GM18867 (cell line): ENCODE measurements around the gene MAGEB4.
"Not testable (repeated sequence)": the region's sequence is repeated elsewhere in the genome, so short reads cannot be mapped to it uniquely, and the experiment has no call there.

ENCODE experiments used
- ATAC-seq: cut with Tn5 transposase; IDR thresholded peaks from one replicate; pipeline ENCODE4 v1.9.1; 2021; ENCODE audit warnings: mild to moderate bottlenecking, moderate library complexity; ENCODE audit not compliant: unreplicated experiment

Gene MAGEB4, protein sequence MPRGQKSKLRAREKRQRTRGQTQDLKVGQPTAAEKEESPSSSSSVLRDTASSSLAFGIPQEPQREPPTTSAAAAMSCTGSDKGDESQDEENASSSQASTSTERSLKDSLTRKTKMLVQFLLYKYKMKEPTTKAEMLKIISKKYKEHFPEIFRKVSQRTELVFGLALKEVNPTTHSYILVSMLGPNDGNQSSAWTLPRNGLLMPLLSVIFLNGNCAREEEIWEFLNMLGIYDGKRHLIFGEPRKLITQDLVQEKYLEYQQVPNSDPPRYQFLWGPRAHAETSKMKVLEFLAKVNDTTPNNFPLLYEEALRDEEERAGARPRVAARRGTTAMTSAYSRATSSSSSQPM

DNA sequence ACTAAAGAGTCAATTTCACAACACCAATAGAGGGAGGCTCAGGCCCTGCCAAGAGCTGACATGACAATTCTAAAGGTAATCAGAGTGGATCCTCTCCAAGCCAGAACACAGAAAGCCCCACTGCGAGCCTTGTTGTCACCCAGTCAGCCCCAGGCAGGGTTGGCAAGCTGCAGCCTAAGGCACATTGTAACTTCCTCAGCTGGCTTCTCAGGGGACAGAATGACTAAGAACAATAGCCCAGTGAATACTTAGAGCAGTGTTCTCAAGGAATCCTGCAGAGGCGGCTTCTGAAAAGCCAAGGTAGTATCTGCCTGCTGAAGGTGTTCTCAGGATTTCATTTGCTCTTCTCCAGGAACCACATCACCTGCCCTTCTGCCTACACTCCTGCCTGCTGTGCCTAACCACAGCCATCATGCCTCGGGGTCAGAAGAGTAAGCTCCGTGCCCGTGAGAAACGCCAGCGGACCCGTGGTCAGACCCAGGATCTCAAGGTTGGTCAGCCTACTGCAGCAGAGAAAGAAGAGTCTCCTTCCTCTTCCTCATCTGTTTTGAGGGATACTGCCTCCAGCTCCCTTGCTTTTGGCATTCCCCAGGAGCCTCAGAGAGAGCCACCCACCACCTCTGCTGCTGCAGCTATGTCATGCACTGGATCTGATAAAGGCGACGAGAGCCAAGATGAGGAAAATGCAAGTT lies at the start of gene MAGEB4:
TSS of gene MAGEB4 (plus strand) at position 277 of the 692 bp plus-strand sequence. CDS start at position 413, 136 bp downstream.
- ATAC-seq = peak; percentile 52

DNA sequence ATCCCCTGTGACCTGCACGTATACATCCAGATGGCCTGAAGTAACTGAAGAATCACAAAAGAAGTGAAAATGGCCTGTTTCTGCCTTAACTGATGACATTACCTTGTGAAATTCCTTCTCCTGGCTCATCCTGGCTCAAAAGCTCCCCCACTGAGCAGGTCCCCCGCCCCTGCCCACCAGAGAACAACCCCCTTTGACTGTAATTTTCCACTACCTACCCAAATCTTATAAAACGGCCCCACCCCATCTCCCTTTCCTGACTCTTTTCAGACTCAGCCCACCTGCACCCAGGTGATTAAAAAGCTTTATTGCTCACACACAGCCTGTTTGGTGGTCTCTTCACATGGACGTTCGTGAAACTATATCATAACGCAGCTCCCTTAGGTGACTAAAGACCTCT lies 47.9 kb upstream of the MAGEB4 start:
- not testable (repeated sequence) for ATAC-seq

DNA sequence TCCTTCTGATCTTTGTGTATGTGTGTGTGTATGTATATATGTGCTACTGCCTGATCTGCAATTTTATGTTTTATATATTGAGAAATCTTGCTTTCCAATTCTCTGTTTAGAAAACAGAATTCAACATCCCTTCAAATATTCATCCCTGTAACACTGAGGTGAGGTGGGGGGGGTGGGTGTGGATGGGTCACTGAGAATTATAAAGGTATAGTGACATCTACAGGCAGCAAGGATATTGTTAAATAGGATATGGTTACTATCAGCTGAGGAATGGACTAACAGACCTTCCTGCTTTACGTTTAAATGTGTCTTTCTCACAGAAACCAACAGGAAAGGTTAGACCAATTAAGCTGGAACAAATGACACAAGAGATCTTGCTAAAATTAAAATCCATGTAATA lies 45.5 kb upstream of the MAGEB4 start:
- ATAC-seq = peak; percentile 80

DNA sequence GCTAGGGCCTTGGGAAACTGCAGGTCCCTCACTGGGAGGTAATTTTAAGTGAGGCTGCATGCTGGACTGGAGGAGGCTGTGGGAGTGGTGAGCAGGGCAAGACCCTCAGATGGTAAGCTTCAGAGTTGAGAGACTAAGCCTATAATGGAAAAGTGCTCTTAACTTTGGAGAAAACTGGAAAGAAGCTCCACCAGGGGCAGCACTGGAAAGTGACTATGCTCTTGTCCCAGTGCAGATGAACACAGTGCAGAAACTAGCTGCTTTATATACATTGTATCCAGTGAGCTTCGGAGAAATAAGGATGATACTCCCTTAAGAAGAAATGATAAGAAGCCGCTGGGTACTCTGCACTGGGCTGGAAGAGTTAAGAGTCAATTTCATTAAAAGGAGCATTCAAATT lies 29.6 kb upstream of the MAGEB4 start:
- ATAC-seq = no peak

DNA sequence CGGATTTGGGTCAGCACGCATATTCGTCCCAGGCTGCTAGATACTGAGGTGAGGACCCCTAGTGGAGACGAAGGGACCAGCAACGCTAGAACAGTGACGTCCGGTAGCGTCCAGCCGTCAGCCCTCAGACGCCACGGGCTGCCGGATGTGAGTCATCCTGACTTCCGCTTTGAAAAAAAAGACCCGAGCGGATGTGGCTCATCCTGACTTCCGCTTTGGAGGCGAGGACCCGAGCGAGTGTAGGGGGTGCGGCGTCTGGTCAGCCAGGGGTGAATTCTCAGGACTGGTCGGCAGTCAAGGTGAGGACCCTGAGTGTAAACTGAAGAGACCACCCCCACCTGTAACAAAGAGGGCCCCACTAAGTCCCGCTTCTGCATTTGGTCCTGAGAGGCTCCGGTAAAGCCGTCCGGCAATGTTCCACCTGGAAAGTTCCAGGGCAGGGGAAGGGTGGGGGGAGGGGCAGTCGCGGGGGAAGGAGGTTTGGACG lies 26.4 kb upstream of the MAGEB4 start, which contains the start of gene MAGEB2:
TSS of gene MAGEB2 (plus strand) at position 207 of the 487 bp plus-strand sequence. CDS start 3,018 bp downstream, outside the sequence.
- ATAC-seq = no peak

DNA sequence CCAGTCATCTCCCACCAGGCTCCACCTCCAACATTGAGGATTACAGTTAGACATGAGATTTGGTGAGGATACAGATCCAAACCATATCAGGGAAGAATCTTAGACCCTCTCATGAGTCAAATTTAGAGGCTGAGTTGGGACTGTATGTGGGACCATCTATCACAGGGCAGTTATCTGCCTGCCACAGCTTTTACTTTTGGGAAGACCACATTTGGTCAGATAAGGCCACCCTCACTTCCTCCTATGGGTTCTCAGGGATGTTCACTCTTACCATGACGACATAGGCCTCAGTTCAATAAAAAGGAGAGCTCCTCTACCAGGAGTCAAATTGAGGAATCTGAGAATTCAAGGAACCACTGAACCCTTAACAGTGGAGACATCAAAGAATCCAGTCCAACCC lies 24.3 kb upstream of the MAGEB4 start:
- ATAC-seq = no peak

DNA sequence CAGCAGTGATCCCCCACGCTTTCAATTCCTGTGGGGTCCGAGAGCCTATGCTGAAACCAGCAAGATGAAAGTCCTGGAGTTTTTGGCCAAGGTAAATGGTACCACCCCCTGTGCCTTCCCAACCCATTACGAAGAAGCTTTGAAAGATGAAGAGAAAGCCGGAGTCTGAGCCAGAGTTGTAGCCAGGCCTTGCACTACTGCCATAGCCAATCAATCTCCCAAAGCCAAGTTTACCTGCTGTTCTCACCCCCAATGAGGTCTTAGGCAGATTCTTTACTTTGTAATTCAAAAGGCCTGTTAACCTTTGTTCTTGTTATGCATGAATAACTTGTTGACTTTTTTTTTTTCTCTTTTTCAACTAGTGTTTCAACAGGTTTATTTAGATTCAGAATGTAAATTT lies 22.4 kb upstream of the MAGEB4 start:
- no peak for ATAC-seq

DNA sequence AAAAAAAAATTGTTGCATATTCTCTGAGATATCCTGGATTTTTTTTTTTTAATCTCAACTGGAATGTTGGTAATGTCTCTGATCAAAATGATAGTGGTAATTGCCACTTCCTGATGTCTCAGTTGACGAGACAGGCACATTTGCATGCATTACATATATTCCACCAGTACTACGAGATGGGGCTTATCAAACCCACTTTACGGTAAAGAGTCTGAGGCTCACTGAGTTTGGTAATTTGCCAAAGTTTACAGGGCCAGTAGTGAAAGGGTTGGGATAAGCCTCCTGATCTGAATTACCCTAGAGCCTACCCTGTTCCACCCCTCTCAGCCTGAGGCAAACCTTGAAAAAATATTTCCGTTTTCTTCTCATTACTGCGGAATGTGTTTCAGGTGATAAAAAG lies 21.1 kb upstream of the MAGEB4 start:
- ATAC-seq = no peak

DNA sequence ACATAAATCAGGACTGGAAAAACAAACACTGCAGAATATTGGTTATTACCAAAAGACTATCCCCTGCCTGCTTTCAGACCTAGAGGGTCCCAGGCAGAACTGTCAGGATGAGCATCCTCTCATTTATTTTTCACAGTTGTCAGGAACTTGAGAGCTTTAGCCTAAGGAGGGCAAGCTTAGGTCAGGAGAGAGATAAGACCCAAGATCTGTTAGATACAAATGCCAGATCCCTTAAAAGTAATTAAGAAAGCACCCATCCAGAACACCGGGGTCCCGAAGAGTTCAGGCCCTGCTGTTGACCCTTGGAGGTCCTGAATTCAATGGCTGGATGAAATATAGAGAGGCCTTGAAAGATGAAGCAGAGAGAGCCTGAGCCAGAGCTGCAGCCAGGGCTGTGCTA lies 17.3 kb upstream of the MAGEB4 start:
- ATAC-seq = no peak

DNA sequence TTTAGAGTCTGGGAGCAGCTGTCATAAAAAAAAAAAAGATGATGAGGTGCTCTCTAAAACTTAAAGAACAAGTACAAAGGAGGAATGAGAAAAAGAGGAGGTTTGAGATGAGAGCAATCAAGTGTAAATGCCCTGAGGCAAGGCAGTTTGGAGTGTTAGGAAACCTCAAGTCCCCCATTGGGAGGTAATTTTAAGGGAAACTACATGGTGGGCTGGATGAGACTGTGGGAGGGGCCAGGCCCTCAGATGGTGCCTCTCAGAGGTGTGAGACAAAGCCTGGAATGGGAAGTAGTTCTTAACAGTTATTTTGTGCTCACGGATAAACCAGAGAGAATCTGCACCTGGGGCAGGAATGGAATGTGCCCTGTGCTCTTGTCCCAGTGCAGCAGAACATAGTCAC lies 13.3 kb upstream of the MAGEB4 start:
- ATAC-seq = no peak

DNA sequence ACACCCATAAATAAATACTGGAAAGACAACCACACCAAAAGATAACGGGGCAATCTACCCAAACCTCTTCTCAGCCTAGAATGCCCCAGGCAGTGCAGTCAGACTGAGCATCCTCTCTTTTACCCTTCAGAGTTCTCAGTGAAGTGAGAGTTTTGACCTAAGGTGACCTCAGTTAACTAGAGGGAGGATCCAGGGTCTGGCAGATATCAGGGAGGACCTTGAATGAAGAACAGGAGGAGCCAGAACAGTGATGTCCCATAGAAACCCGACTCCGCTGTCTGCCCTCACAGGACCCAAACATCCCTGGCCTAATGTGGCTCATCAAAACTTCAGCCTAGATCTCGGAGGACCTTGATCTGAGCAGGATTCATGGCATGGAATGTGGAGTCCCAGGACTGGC lies 11.4 kb upstream of the MAGEB4 start, which contains the start of gene MAGEB3:
TSS of gene MAGEB3 (plus strand) at position 263 of the 400 bp plus-strand sequence. CDS start 5,268 bp downstream, outside the sequence.
- no peak for ATAC-seq

DNA sequence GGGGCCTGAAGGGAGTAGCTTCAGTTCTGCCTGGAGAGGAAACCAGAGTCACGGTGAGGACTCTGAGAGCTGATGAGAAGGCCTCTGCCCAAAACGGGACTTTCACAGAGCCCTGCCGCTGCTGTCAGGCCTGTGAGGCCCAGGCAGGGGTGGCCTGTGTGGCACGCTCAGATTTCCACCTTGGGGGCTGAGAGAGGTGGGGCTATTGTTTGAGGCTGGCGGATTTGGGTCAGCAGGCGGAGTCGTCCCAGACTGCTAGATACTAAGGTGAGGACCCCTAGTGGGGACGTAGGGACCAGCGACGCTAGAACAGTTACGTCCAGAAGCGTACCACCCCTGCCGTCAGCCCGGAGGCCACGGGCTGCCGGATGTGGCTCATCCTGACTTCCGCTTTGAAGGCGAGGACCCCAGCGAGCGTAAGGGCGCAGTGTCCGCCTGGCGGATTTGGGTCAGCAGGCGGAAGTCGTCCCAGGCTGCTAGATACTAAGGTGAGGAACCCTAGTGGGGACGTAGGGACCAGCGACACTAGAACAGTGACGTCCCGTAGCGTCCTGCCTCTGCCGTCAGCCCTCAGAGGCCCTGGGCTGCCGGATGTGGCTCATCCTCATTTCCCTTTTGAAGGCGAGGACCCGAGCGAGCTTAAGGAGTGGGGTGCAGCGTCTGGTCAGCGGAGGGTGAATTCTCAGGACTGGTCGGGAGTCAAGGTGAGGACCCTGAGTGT lies 5.1 kb downstream of the MAGEB4 start, which contains the start of gene MAGEB1:
TSS of gene MAGEB1 (plus strand) at position 378 of the 721 bp plus-strand sequence. CDS start 3,348 bp downstream, outside the sequence.
- ATAC-seq = peak; percentile 35

DNA sequence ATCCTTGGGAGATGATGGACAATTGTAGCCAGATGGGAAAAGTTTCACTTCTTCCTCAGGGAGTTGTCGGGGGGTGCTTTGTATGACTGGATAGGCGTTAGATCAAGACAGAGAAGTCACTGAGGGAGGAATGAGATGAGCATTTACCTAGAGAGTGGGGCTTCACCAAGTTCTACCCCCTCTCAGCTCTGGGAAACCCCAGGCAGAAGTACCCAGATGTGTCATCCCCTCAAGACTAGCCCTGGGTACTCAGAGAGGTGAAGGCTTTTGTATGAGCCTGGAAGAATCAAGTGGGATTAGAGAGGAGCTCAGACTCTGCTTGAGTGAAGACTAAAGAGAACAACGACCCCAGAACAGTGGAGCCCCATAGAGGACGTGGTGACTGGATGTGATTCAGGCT lies 7.1 kb downstream of the MAGEB4 start:
- peak; percentile 64 for ATAC-seq

DNA sequence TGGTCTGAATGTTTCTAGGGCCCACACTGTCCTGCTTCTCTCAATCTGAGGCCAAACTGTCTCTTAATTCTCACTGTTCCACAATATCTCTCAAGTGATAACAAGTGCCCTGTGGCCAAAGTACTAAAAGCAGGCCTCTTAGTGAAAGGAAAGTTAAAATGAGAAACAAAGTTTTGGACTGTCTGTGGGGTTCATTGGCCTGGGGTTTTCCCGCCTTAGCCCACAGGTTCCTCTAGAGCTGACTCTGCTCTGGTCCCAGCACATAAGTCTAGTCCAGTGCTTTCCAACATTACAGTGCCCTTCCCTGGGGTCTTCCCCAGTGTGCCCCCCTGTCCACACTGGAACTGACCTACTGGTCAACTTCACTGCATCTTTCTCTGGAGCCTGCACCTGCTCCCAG lies 11.5 kb downstream of the MAGEB4 start:
- ATAC-seq = peak; percentile 76

DNA sequence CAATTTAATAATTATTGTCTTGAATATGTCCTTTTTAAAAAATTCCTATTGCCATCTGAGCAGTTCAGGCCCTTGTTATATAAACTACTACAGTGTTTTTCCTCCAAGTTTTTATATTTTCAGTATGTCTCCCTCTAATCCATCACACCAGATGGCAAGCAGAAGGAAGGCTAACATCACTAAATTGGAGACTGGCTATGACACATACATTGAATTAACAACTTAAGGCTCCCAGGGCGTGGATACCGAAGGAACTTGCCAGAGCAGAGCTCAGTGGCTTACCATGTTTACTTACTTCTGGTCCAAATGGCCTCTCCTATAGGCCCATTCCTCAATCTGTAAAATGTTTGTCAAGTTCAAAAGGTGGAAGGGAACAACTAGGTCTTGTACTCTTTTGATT lies 18.1 kb downstream of the MAGEB4 start:
- ATAC-seq = no peak

DNA sequence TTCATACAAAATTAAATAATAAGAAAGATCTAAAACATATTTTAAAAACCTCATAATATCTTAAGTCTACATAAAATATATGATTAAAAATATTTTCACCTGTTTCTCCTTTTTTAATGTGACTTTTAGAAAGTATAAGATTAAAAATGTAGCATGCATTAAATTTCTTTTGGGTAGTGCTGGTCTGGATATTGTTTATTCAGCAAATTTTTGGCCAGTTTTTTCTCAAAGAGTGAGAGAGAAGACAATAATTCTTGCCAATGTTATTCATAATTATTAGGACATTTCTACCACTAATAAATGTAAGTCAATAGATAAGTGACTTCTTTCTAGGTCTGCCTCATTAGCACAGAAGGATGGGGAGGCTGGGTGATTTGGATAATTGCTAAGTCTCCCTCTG lies 19.2 kb downstream of the MAGEB4 start:
- no peak for ATAC-seq

DNA sequence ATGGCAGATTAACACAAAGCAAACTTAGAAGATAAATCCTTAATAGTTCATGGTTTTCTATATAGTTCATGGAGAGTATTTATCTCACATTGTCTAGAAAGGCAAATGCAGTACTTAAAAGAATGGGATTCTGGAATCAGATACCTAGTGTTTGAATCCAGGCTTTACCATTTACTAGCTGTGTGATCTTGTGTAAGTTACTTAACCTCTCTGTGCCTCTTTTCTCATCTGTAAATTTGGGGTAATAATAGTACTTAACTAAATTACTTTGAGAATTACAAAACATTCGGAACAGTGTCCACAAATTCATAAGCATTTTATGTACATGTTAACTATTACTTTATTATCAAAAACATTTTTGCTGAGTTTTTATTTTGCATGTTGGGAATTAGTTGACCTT lies 21.0 kb downstream of the MAGEB4 start:
- no peak for ATAC-seq

DNA sequence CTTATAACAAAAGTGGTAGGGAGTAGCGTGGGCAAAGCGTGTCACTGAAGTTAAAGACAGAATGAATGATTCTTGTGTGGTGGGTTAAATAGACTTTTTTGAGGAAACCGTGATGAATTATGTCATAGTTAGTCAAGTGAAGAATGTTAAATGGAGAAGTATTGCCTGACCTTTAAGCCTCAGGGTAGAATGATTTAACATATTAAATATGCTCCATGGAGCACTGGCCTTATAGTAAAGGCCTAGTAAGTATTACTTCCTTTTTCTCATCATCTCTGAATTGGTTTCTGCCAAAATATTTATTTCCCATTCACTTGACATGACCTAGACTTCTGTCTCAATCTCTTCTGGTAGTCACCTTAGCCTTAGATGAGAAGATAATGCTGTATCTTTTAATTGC lies 28.8 kb downstream of the MAGEB4 start:
- ATAC-seq = no peak

DNA sequence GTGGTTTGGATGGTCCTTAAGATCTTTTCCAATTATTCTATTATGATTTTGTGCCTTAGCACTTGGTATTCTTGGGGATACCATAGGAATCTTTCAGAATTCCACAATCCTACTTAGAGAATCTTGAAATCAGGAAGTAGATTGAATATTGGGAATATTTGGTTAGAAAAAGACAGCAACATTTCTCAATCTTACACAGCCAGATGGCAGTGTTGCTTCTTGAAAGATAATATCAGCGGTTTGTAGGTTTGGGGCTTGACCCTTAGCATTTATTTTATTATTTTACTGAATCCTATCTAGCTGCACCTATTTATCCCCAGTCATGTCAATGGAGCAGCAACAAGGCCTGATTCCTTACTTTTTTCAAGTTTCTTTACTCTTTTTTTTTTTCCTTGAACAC lies 33.7 kb downstream of the MAGEB4 start:
- ATAC-seq = no peak

DNA sequence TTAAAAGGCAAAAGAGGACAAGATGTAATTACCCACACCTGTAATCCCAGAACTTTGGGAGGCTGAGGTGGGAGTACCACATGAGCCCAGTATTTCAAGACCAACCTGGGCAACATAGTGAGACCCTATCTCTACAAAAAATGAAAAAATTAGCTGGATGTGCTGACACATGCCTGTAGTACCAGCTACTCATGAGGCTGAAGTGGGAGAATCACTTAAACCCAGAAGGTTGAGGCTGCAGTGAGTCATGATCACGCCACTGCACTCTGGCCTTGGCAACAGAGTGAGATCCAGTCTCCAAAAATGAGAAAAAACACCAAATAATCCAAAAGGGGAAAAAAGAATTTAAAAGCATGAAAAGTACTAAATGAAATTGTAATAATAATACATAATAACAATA lies 36.6 kb downstream of the MAGEB4 start:
- ATAC-seq = no peak

DNA sequence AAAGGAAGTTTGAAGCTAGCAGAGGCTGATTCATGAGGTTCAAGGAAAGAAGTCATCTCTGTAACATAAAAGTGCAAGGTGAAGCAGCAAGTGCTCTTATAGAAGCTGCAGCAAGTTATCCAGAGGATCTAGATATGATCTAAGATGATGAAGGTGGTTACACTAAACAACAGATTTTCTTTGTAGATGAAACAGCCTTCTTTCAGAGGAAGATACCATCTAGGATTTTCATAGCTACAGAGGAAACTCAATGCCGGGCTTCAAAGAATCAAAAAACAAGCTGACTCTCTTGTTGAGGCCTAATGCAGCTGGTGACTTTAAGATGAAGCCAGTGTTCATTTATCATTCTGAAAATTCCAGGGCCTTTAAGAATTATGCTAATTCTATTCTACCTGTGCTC lies 38.6 kb downstream of the MAGEB4 start:
- no peak for ATAC-seq
